Upper lobe of left lung (tissue), 6 donors: ENCODE data around the gene CYSRT1. TPM values are rescaled to one million over a fixed set of nuclear protein-coding genes. Genes with fewer than 3 reads are reported as not detected.
"Not testable (repeated sequence)": the region's sequence is repeated elsewhere in the genome, so short reads cannot be mapped to it uniquely, and the experiment has no call there.

Experiments
- ATAC-seq, 2 donors: fragments of 200-7000 bp; cut with Tn5 transposase; one replicate each; pipeline ENCODE4 v1.9.1; 2022; ENCODE audit warnings: mild to moderate bottlenecking in 2 of 2, moderate library complexity in 2 of 2; ENCODE audit not compliant: low FRiP score in 2 of 2
- DNase-seq, 2 donors: peaks; one replicate each; pipeline ENCODE4 v3.0.0-alpha.2; 2019 to 2020
- H3K27ac ChIP-seq, 4 donors: fragments of 200-600 bp; sonication (generic); one replicate each; pipeline ENCODE4 v1.5.1; 2016 to 2019
- H3K27me3 ChIP-seq, 4 donors: fragments of 200-600 bp; sonication (generic); one replicate each; pipeline ENCODE4 v1.5.1; 2017 to 2019
- H3K36me3 ChIP-seq, 4 donors: fragments of 200-600 bp; sonication (generic); one replicate each; pipeline ENCODE4 v1.5.1; 2016 to 2019
- H3K4me1 ChIP-seq, 4 donors: fragments of 200-600 bp; sonication (generic); one replicate each; pipeline ENCODE4 v1.5.1; 2018 to 2019
- H3K4me3 ChIP-seq, 4 donors: fragments of 200-600 bp; sonication (generic); one replicate each; pipeline ENCODE4 v1.5.1; 2017 to 2019; ENCODE audit warnings: mild to moderate bottlenecking in 2 of 4, moderate library complexity in 1 of 4
- H3K9me3 ChIP-seq, 4 donors: fragments of 200-600 bp; sonication (generic); one replicate each; pipeline ENCODE4 v1.5.1; 2018 to 2019
- EP300 ChIP-seq, 4 donors: sonication (generic); formaldehyde crosslinking; IDR thresholded peaks; one replicate each; pipeline ENCODE4 v1.5.1; 2017; ENCODE audit warnings: antibody characterized with exemption in 4 of 4, control low read depth in 2 of 4
- POLR2A ChIP-seq, 4 donors: fragments of 450-650 bp; IDR thresholded peaks; one replicate each; pipeline ENCODE4 v1.5.1; 2016 to 2017; ENCODE audit warnings: antibody characterized with exemption in 4 of 4, mild to moderate bottlenecking in 2 of 4
- POLR2AphosphoS5 ChIP-seq, 2 donors: sonication (generic); formaldehyde crosslinking; IDR thresholded peaks; one replicate each; pipeline ENCODE4 v1.5.1; 2017; ENCODE audit warnings: antibody characterized with exemption in 2 of 2
- WGBS, 2 donors: methylation state at CpG; one replicate each; pipeline ENCODE4 v1.1.5; 2017 to 2018; 5-methylcytosine and 5-hydroxymethylcytosine counted together
- total RNA-seq, 6 donors: library from RNA; depleted of rRNA in 4 of 6; stranded (reverse); fragments of >200 nt in 4 of 6; gene quantifications; one replicate each; pipeline versions ENCODE4 v1.1.0 to v1.2.1, GENCODE V29; 2016 to 2021
- TF ChIP-seq, protein P1 (sequence below), 6 experiments: fragments of 450-650 bp in 4 of 6; fragments of 200-600 bp in 2 of 6; sonication (generic) in 2 of 6; IDR thresholded peaks; one replicate each; pipeline ENCODE4 v1.5.1; 2016 to 2019; ENCODE audit warnings: antibody characterized with exemption in 6 of 6
- donor health status: DM: no; HTN: no; CAD: no; lungs with moderate emphysema.
- donor health status: DM: no; HTN: yes; CAD: no; lungs with severe emphysema.

The CYSRT1 gene
- total RNA-seq, 6 donors from 2014 or later: 0.20 to 2.0 (median 0.97) TPM; not detected in 1

DNA sequence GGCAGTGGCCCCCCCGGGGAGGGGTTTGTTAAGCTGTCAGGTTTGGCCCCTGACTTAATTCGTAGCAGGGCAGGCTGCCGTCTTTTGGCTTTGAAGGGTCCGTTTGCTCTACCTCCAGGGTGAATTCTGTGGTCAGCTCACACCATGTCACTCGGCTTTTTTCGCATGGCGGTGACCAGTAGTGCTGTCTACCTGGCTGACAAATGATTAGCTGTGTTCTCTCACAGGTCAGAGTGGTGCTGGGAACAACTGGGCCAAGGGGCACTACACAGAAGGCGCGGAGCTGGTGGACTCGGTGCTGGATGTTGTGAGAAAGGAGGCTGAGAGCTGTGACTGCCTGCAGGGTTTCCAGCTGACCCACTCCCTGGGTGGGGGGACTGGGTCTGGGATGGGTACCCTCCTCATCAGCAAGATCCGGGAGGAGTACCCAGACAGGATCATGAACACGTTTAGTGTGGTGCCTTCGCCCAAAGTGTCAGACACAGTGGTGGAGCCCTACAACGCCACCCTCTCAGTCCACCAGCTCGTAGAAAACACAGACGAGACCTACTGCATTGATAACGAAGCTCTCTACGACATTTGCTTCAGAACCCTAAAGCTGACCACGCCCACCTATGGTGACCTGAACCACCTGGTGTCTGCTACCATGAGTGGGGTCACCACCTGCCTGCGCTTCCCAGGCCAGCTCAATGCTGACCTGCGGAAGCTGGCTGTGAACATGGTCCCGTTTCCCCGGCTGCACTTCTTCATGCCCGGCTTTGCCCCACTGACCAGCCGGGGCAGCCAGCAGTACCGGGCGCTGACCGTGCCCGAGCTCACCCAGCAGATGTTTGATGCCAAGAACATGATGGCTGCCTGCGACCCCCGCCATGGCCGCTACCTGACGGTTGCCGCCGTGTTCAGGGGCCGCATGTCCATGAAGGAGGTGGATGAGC, 17.6 kb downstream of the CYSRT1 start:
- H3K27ac ChIP-seq: peak overlapping the region; percentile 83 to 99 (median 93)
- no peaks in the 10 kb centered on the region for H3K27me3 ChIP-seq
- H3K4me3 ChIP-seq: peak overlapping the region; percentile 78 to 95 (median 89)
- 80 to 86% methylated on average over 27 to 36 of the region's 36 CpGs for WGBS, 2 donors
- H3K36me3 ChIP-seq: peaks cover 9 to 23% (median 18%) of the 10 kb centered on the region in 4 donors
- no peak for ATAC-seq
- H3K4me1 ChIP-seq: peaks cover 24 to 64% (median 36%) of the 10 kb centered on the region in 4 donors
- H3K9me3 ChIP-seq: no peaks in the 10 kb centered on the region
- peak in 1 of 2 donors; percentile 84 for DNase-seq
- TF ChIP-seq EP300 (IDR thresholded peaks at IDR 0.05) (no peak), POLR2AphosphoS5 (IDR thresholded peaks at IDR 0.05) (peak in 1 of 2 donors; percentile 4)

DNA sequence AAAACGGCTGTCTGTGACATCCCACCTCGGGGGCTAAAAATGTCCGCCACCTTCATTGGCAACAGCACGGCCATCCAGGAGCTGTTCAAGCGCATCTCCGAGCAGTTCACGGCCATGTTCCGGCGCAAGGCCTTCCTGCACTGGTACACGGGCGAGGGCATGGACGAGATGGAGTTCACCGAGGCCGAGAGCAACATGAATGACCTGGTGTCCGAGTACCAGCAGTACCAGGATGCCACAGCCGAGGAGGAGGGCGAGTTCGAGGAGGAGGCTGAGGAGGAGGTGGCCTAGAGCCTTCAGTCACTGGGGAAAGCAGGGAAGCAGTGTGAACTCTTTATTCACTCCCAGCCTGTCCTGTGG, 18.3 kb downstream of the CYSRT1 start:
- not testable (repeated sequence) for DNase-seq, H3K27me3 ChIP-seq, H3K9me3 ChIP-seq, ATAC-seq
- peaks cover 9 to 23% (median 18%) of the 10 kb centered on the region in 4 donors for H3K36me3 ChIP-seq
- peak overlapping the region in 1 of 4 donors; percentile 28 for H3K27ac ChIP-seq
- WGBS, 2 donors: 90 to 95% methylated on average over 16 to 18 of the region's 18 CpGs
- peaks cover 24 to 65% (median 36%) of the 10 kb centered on the region in 4 donors for H3K4me1 ChIP-seq
- peak overlapping the region in 1 of 4 donors; percentile 95 for H3K4me3 ChIP-seq

DNA sequence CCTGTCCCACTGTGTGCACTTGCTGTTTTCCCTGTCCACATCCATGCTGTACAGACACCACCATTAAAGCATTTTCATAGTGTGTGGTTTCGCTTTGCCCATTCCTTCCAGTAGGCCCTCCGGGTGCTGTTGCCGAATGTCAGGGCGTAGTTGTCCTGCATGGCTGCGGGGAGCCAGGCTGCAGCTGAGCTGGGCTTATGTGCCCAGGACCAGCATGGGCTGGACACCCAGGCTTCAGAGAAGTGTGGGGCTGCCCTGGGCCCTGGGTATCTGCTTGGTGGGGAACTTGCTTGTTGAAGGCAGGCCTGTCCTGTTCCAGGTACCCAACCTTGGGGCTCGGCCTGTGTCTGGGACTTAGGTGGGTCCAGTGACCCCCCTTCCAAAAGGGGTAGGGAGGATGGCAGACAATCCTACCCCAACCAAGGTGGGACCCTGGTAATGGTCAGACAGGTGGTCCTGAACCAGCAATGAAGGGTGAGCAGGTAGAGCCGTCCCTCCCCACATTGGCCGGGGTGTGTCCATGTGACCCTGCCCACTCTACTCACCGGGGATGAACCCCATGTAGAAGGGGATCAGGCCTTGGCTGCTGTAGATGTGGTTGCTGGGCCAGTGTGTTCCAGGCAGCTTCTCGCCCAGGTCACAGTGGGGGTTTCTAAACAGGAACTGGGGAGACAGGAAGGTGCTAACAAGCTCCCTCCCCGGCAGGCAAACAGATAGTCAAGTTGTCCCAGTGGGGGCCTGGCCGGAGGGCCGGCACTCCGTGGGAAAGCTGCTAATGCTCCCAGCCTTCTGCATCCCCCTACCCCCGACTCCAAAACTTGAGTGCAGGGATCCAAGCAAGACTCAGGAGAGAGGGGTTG, 18.9 kb downstream of the CYSRT1 start:
- peak overlapping the region in 1 of 4 donors; percentile 95 for H3K4me3 ChIP-seq
- H3K9me3 ChIP-seq: no peaks in the 10 kb centered on the region
- no peaks in the 10 kb centered on the region for H3K27me3 ChIP-seq
- peaks cover 24 to 59% (median 33%) of the 10 kb centered on the region in 4 donors for H3K4me1 ChIP-seq
- DNase-seq (peak in 1 of 2 donors; percentile 66), ATAC-seq (no peak)
- peak overlapping the region in 1 of 4 donors; percentile 28 for H3K27ac ChIP-seq
- 76 to 77% methylated on average over 6 to 15 of the region's 15 CpGs for WGBS, 2 donors
- TF ChIP-seq EP300 (IDR thresholded peaks at IDR 0.05) (no peak), POLR2A (IDR thresholded peaks at IDR 0.05) (no peak), POLR2AphosphoS5 (IDR thresholded peaks at IDR 0.05) (no peak)
- TF ChIP-seq, protein P1, sequence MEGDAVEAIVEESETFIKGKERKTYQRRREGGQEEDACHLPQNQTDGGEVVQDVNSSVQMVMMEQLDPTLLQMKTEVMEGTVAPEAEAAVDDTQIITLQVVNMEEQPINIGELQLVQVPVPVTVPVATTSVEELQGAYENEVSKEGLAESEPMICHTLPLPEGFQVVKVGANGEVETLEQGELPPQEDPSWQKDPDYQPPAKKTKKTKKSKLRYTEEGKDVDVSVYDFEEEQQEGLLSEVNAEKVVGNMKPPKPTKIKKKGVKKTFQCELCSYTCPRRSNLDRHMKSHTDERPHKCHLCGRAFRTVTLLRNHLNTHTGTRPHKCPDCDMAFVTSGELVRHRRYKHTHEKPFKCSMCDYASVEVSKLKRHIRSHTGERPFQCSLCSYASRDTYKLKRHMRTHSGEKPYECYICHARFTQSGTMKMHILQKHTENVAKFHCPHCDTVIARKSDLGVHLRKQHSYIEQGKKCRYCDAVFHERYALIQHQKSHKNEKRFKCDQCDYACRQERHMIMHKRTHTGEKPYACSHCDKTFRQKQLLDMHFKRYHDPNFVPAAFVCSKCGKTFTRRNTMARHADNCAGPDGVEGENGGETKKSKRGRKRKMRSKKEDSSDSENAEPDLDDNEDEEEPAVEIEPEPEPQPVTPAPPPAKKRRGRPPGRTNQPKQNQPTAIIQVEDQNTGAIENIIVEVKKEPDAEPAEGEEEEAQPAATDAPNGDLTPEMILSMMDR (IDR thresholded peaks at IDR 0.05): peak in 1 of 6 experiments; percentile 7
- peaks cover 9 to 23% (median 18%) of the 10 kb centered on the region in 4 donors for H3K36me3 ChIP-seq

DNA sequence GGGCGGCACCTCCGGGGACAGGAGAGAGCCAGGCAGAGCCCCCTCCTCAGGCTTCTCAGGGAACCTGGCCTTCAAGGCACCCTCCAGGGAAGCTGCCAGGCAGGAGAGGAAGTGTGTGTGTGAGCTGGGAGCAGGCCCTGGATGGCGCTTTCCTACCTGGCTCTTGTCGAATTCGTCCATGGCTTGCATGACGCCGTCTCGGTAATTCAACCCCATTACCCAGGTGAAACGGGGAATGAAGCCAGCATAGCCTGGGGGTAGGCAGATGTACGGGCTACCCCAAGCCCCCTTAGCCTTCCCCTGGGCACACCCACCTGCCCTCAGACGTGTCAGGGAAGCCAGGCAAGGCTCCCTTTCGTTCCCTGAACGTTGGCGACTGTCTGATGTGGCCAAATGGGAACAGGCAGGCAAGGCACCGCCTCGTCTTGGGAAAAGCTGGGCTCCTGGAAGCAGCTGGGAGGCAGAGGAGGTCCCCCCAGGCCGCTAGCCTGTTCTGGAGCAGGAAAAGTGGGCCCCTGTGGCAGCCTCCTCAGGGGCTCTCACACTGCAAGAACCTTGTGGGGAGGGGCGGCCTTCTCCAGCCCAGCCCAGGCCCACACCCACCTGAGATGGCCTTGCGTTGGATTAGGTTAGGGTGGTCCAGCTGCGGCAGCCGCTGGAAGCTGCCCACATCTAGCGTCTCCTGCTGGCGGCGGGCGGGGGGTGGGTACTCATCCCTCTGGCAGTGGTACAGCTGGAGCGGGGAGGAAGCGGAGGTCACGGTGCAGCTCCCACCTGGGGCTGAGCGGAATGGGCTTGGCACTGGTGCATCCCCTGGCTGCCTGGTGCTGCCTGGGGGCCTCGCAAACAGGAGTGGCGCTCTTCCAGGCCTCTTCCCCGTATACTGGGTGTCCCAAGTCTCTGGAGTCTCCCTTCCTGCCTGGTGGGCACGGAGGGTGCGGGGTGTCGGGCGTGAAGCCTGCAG, 19.8 kb downstream of the CYSRT1 start:
- no peak for TF ChIP-seq EP300 (IDR thresholded peaks at IDR 0.05)
- no peak for TF ChIP-seq POLR2AphosphoS5 (IDR thresholded peaks at IDR 0.05)
- TF ChIP-seq POLR2A (IDR thresholded peaks at IDR 0.05): no peak
- TF ChIP-seq, protein P1 (IDR thresholded peaks at IDR 0.05): no peak
- H3K27ac ChIP-seq: no peak overlapping the region
- H3K9me3 ChIP-seq: no peaks in the 10 kb centered on the region
- H3K4me1 ChIP-seq: peaks cover 16 to 50% (median 27%) of the 10 kb centered on the region in 4 donors
- DNase-seq: peak in 1 of 2 donors; percentile 71
- H3K36me3 ChIP-seq: peaks cover 9 to 23% (median 18%) of the 10 kb centered on the region in 4 donors
- no peak for ATAC-seq
- no peaks in the 10 kb centered on the region for H3K27me3 ChIP-seq
- 81% methylated on average over 34 of the region's 36 CpGs; no CpG with 5 or more reads in 1 of the 2 donors for WGBS, 2 donors
- no peak overlapping the region for H3K4me3 ChIP-seq
